ENCODE results near the gene VAC14.
A peak's percentile ranks its signal among the peaks of the same experiment; 100 is the strongest.

The VAC14 gene

GRCh38 chr16:70692873-70693671 lies 107.9 kb downstream of the VAC14 start:
- no peak for DNase-seq (ENCODE audit: low read depth in 3 of 3)

- DNase-seq (ENCODE audit: low read depth in 3 of 3), result no peak
Measured at GRCh38 chr16:70692130-70692872, 108.7 kb downstream of the VAC14 start.

DNA sequence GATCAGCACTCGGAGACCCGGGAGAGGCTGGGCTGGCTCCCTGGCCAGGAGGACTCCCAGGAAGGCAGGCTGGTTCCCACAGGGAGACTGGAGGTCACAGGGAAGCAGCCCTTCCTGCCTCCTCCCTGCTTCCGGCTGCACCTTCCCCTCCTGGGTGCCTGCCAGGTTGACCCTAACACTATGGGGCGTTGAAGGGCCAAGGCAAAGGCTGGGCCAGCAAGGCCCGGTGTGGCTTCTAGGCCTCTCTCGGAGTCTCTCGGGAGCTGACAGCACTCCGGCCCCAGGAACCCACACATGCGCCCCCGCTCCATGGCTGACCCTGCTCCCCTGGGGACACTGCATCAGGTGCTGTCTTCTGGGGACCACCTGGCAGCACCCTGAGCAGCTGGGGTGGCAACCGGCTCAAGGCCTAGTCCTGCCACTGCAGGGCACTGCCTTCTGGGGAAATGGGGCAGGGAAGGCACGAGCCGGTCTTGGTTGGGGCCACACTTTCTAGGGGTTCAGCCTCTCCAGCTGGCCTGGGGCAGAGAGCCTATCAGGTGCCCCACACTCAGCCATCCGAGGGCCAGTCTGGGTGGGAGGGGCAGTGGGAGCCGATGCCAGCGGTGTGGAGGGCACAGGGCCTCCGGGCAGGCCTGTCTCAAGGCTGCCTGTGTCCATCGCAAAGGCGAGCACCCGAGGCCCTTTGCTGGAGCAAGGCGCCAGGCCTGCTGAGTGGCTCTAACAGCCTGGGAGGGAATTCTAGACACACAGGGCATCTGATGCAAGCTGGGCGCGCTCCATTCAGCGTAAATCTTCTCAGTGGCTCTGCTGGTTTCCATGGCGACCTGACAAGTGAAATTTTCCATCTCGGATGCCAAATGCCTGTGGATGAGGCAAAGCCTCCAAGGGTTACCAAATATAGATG lies 109.5 kb downstream of the VAC14 start:
- DNase-seq (ENCODE audit: low read depth in 3 of 3), result no peak

- no peak for DNase-seq (ENCODE audit: low read depth in 3 of 3)
Measured at GRCh38 chr16:70689970-70690891, 110.7 kb downstream of the VAC14 start.

DNA sequence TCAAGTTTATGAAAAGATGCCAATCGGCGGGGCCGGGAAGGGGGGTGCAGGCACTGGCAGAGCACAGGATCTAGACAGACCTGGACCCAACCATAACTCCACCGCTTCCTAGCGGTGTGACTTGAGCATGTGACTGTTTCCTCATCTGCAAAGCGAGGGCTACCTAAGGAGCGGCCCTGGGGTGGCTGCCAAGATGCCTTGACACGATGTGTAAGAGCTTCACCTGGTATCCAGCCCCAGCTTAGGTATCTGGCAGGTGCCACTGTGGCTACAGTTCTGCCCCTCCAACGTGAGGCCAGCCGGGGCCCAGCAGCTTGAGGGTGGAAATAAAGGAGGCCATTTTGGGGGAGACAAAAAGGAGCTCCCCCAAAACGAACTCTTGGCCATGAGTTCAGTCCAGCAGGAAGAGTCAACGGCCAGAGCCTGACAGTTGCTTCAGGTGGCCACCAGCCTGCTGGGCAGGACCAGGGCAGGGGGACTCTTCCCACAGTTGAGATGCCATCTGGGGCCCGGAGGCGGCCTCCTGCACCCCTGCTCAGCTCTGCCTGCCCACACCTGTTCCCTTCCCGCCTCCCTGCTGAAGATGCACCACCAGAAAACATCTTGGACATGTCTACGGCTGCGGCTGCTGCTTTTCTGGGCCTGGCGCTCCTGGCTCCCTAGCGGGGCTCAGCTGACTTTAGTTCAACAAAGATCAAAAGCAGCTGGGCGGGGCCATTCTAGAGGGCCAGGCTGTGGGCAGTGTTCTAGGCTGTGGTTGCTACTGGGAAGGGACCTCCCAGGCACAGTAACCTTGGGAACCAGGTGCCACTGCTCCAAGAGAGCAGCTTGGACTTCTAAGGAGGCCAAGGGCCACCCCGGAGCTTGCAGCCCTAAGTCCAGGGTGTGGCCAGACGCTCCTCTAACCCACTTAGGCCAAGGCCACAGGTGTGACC lies 111.7 kb downstream of the VAC14 start:
- no peak for DNase-seq (ENCODE audit: low read depth in 3 of 3)

- DNase-seq (ENCODE audit: low read depth in 3 of 3), result no peak
Measured at GRCh38 chr16:70688246-70688742, 112.7 kb downstream of the VAC14 start.

- no peak for DNase-seq (ENCODE audit: low read depth in 3 of 3)
Measured at GRCh38 chr16:70687671-70688245, 113.2 kb downstream of the VAC14 start.

DNA sequence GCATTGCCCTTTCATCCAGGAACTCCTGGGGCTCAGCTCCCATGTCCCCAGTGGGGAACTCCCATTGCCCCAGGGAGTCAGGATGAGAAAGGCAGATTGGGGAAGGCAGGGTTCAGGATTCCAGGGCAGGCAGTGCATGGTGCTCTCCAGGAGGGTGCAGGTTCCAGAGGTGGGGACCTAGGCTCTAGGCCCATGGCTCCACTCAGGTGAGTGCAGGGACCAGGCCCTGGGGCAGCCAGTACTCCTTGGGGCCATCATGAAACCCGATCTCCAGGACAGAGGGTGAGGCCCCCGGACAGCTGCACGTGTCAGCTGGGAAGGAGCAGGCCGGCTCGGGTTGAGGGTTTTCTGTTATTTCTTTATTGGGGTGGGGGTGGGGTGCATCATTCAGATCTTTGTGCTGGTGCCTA lies 113.9 kb downstream of the VAC14 start:
- no peak for DNase-seq (ENCODE audit: low read depth in 3 of 3)

GRCh38 chr16:70686376-70687101 lies 114.4 kb downstream of the VAC14 start:
- DNase-seq (ENCODE audit: low read depth in 3 of 3), result no peak

DNA sequence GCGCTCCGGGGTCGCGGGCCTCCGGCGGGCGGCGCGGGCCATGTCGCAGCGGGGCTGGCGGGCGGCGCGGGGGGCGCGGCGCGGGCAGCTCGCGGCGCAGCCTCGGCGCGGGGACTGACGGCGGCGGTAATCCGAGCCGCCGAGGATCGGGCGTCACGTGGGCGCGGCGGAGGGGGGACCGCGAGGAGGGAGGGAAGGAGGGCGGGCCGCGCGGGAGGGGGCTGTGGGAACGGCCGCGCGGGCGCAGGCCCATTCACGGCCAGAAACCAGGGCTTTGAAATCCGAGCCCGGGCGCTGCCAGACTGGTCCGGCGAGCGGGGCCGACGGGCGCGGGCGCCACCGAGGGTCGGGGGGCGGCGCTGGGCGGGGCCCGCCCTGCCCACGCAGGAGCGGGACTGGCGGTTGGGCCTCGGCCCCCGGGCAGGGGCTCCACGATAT lies 115.0 kb downstream of the VAC14 start, which contains the start of gene MTSS2:
MTSS2 (minus strand) TSS at position 116 of the 438 bp plus-strand sequence. CDS start 262 bp downstream, outside the sequence.
- DNase-seq (ENCODE audit: low read depth in 3 of 3), result peak in 1 of 3 experiments; percentile 18

GRCh38 chr16:70685061-70685937 lies 115.7 kb downstream of the VAC14 start:
- no peak for DNase-seq (ENCODE audit: low read depth in 3 of 3)

- no peak for DNase-seq (ENCODE audit: low read depth in 3 of 3)
Measured at GRCh38 chr16:70684146-70685060, 116.6 kb downstream of the VAC14 start.

DNA sequence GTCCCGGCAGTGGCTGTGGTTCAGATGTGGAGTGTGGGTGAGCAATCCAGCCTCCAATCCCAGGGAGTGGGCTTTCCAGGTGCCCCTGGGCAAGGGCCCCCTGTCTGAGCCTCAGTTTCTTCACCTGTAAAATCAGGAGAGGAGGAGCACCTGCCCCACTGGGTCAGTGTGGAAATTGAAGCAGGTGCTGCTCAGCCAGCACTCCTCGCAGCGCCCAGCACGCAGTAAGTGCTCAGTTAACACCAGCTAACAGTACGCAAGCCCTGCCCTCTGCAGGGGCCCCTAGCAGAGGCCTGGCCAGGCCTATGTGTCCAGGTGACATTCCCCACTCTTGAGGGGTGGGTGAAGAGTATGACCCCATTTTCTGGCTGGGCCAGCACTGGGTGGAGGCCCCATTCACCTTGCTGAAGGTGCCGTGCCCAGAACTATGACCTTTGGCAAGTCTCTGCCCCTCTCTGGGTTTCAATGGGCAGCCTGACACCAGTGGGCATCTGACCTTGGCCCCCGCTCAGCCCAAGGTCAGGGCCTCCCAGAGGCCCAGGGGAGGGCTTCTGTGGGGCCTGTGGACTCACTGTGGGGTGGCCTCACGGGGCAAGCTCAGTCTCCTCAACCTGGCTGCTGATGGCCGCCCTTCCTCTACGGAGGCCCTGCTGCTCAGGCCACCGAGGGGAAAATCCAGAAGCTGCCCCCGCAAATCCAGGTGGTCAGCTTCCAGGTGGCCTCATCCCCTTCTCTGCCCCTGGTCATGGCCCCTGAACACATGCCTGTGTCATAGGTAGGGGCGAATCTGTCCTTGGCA lies 117.6 kb downstream of the VAC14 start:
- no peak for DNase-seq (ENCODE audit: low read depth in 3 of 3)

GRCh38 chr16:70682239-70683145 lies 118.5 kb downstream of the VAC14 start:
- DNase-seq (ENCODE audit: low read depth in 3 of 3), result no peak

Data from stimulated activated CD4-positive, alpha-beta T cell treated with anti-CD3 and anti-CD28 coated beads, TNF-alpha, amount 100 ng/mL, for 24 hours (primary cell).